HCT116 (cell line): ENCODE results near the gene RND2. TPM values are rescaled to one million over a fixed set of nuclear protein-coding genes. Genes with fewer than 3 reads are reported as not detected.

Experiments
- ATAC-seq: fragments of 200-7000 bp; cut with Tn5 transposase; 2 replicates; pipeline ENCODE4 v1.9.1; 2020; ENCODE audit warnings: mild to moderate bottlenecking, moderate library complexity
- BruUV-seq: library from RNA; stranded (reverse); fragments of 400-500 nt; replicated peaks from 2 replicates; lab custom pipeline; 2021; lab: Mats Ljungman, UMichigan
- CTCF ChIA-PET: fragments of 300-600 bp; sonication (Branson Sonifier 250); formaldehyde crosslinking; loops from one replicate; lab custom pipeline; 2021; ENCODE audit warnings: antibody characterized with exemption; lab: Charles Lee
- POLR2A ChIA-PET: fragments of 300-600, 350-600 bp; sonication (Branson Sonifier 250); formaldehyde crosslinking; loops from one replicate; lab custom pipeline; 2021; ENCODE audit warnings: antibody characterized with exemption; lab: Charles Lee
- RAD21 ChIA-PET, 2 experiments: fragments of 300-600 bp; sonication (Branson Sonifier 250); formaldehyde crosslinking; loops; one replicate each; lab custom pipeline; 2023; ENCODE audit warnings: low total read pairs in 2 of 2; ENCODE audit not compliant: uncharacterized antibody in 2 of 2, unreplicated experiment in 2 of 2, low non-redundant PET in 1 of 2; lab: Charles Lee
- DNase-seq: peaks from one replicate; pipeline ENCODE4 v3.0.0-alpha.2; 2010; ENCODE audit warnings: low read depth, low spot score
- H2AFZ ChIP-seq: fragments of 200-600 bp; shearing (Covaris generic), sonication (generic); 2 replicates; pipeline ENCODE4 v1.6.1; 2017; ENCODE audit warnings: low read depth, mixed run types, mixed read lengths, antibody characterized with exemption, low read length; ENCODE audit not compliant: poor library complexity, severe bottlenecking
- H3K27ac ChIP-seq: 2 replicates; pipeline ENCODE4 v1.5.1; 2012; ENCODE audit warnings: low read depth, low read length
- H3K27me3 ChIP-seq: fragments of 200-600 bp; sonication (generic); 2 replicates; pipeline ENCODE4 v1.6.1; 2016; ENCODE audit warnings: mixed run types, low read length, mixed read lengths; ENCODE audit not compliant: insufficient read depth
- H3K36me3 ChIP-seq, 2 experiments: fragments of 200-500 bp in 1 of 2; fragments of 200-600 bp in 1 of 2; sonication (Bioruptor generic) in 1 of 2; sonication (generic) in 1 of 2; 2 replicates each; pipeline versions ENCODE4 v1.5.1 to v1.6.1; 2014 to 2016; ENCODE audit warnings: low read length in 2 of 2, inconsistent platforms in 1 of 2, mixed read lengths in 1 of 2, mixed run types in 1 of 2; ENCODE audit not compliant: insufficient read depth in 2 of 2, control insufficient read depth in 1 of 2
- H3K4me1 ChIP-seq, 2 experiments: fragments of 200-600 bp in 1 of 2; sonication (generic) in 1 of 2; 2 replicates each; pipeline versions ENCODE4 v1.5.1 to v1.6.1; 2012 to 2017; ENCODE audit warnings: low read length in 2 of 2, inconsistent platforms in 1 of 2, mild to moderate bottlenecking in 1 of 2, mixed read lengths in 1 of 2, mixed run types in 1 of 2, moderate library complexity in 1 of 2; ENCODE audit not compliant: insufficient read depth in 2 of 2, control insufficient read depth in 1 of 2
- H3K4me2 ChIP-seq: fragments of 200-600 bp; sonication (generic); 2 replicates; pipeline ENCODE4 v1.6.1; 2017; ENCODE audit warnings: mixed run types, low read length, mixed read lengths
- H3K4me3 ChIP-seq, 2 experiments: fragments of 200-600 bp in 1 of 2; sonication (generic) in 1 of 2; replicated peaks in 1 of 2; 2 replicates each; pipeline ENCODE4 v1.5.1; 2011 to 2016; ENCODE audit warnings: low read length in 2 of 2, control low read depth in 1 of 2, low read depth in 1 of 2, mild to moderate bottlenecking in 1 of 2, mixed read lengths in 1 of 2, mixed run types in 1 of 2
- H3K79me2 ChIP-seq: fragments of 200-600 bp; sonication (generic); 2 replicates; pipeline ENCODE4 v1.6.1; 2017; ENCODE audit warnings: mild to moderate bottlenecking, mixed run types, low read length, moderate library complexity, mixed read lengths; ENCODE audit not compliant: insufficient read depth
- H3K9ac ChIP-seq: fragments of 200-600 bp; sonication (generic); 2 replicates; pipeline ENCODE4 v1.6.1; 2016; ENCODE audit warnings: low read length, mixed read lengths
- H3K9me2 ChIP-seq: fragments of 200-600 bp; sonication (generic), shearing (Covaris generic); 2 replicates; pipeline ENCODE4 v1.6.1; 2017; ENCODE audit warnings: mixed run types, mild to moderate bottlenecking, moderate library complexity; ENCODE audit not compliant: insufficient read depth
- H3K9me3 ChIP-seq, 2 experiments: fragments of 200-500 bp in 1 of 2; fragments of 200-600 bp in 1 of 2; sonication (Bioruptor generic) in 1 of 2; sonication (generic) in 1 of 2; 2 replicates each; pipeline ENCODE4 v1.6.1; 2014 to 2017; ENCODE audit warnings: low read length in 2 of 2, mixed read lengths in 2 of 2, inconsistent platforms in 1 of 2, low read depth in 1 of 2, mild to moderate bottlenecking in 1 of 2, mixed run types in 1 of 2, moderate library complexity in 1 of 2; ENCODE audit not compliant: control insufficient read depth in 1 of 2, insufficient read depth in 1 of 2
- H4K20me1 ChIP-seq: fragments of 200-600 bp; sonication (generic), shearing (Covaris generic); 2 replicates; pipeline ENCODE4 v1.6.1; 2017; ENCODE audit warnings: mixed run types, mild to moderate bottlenecking, moderate library complexity; ENCODE audit not compliant: insufficient read depth
- CBX3 ChIP-seq: IDR thresholded peaks from 2 replicates; pipeline ENCODE4 v1.6.1; 2012; ENCODE audit warnings: low read depth
- CEBPB ChIP-seq: IDR thresholded peaks from 2 replicates; pipeline ENCODE4 v1.6.1; 2012; ENCODE audit warnings: low read depth
- CTCF ChIP-seq, 3 experiments: fragments of 200-600 bp in 1 of 3; sonication (generic) in 1 of 3; IDR thresholded peaks in 2 of 3; conservative IDR thresholded peaks in 1 of 3; 2 replicates each; pipeline ENCODE4 v1.5.1; 2012 to 2017; ENCODE audit warnings: low read depth in 2 of 3, low read length in 2 of 3, antibody characterized with exemption in 1 of 3, borderline replicate concordance in 1 of 3, control low read depth in 1 of 3, mild to moderate bottlenecking in 1 of 3, mixed read lengths in 1 of 3, mixed run types in 1 of 3, moderate library complexity in 1 of 3; ENCODE audit not compliant: insufficient read depth in 1 of 3
- EGR1 ChIP-seq: IDR thresholded peaks from 2 replicates; pipeline ENCODE4 v1.6.1; 2012; ENCODE audit warnings: low read depth
- ELF1 ChIP-seq: IDR thresholded peaks from 2 replicates; pipeline ENCODE4 v1.6.1; 2012; ENCODE audit warnings: low read depth, borderline replicate concordance
- EZH2 ChIP-seq: fragments of 200-600 bp; sonication (generic); IDR thresholded peaks from 2 replicates; pipeline ENCODE4 v1.6.1; 2017; ENCODE audit warnings: antibody characterized with exemption, mixed run types
- FOSL1 ChIP-seq: IDR thresholded peaks from 2 replicates; pipeline ENCODE4 v1.6.1; 2012; ENCODE audit warnings: low read depth
- JUND ChIP-seq: IDR thresholded peaks from 2 replicates; pipeline ENCODE4 v1.6.1; 2012
- MAX ChIP-seq: IDR thresholded peaks from 2 replicates; pipeline ENCODE4 v1.6.1; 2012
- POLR2A ChIP-seq: IDR thresholded peaks from 2 replicates; pipeline ENCODE4 v1.7.0; 2011; ENCODE audit warnings: borderline replicate concordance; ENCODE audit not compliant: insufficient read depth, insufficient read length; ENCODE audit errors: extremely low read depth
- POLR2AphosphoS5 ChIP-seq: IDR thresholded peaks from 2 replicates; pipeline ENCODE4 v1.6.1; 2011; ENCODE audit warnings: mild to moderate bottlenecking, low read depth, low read length, moderate library complexity
- RAD21 ChIP-seq: IDR thresholded peaks from 2 replicates; pipeline ENCODE4 v1.6.1; 2012; ENCODE audit warnings: low read depth, mild to moderate bottlenecking
- REST ChIP-seq: IDR thresholded peaks from 2 replicates; pipeline ENCODE4 v1.6.1; 2012; ENCODE audit warnings: low read depth
- SIN3A ChIP-seq: IDR thresholded peaks from 2 replicates; pipeline ENCODE4 v1.6.1; 2012; ENCODE audit warnings: low read depth
- SP1 ChIP-seq: IDR thresholded peaks from 2 replicates; pipeline ENCODE4 v1.6.1; 2012; ENCODE audit warnings: low read depth
- SRF ChIP-seq: IDR thresholded peaks from 2 replicates; pipeline ENCODE4 v1.6.1; 2012; ENCODE audit warnings: low read depth
- YY1 ChIP-seq: IDR thresholded peaks from 2 replicates; pipeline ENCODE4 v1.6.1; 2011; ENCODE audit warnings: low read length, low read depth, moderate library complexity, mild to moderate bottlenecking; ENCODE audit not compliant: insufficient replicate concordance; ENCODE audit errors: extremely low read depth
- ZBTB33 ChIP-seq: IDR thresholded peaks from 2 replicates; pipeline ENCODE4 v1.6.1; 2011; ENCODE audit warnings: mild to moderate bottlenecking, low read length, moderate library complexity; ENCODE audit not compliant: insufficient replicate concordance; ENCODE audit errors: extremely low read depth
- ZFX ChIP-seq: fragments of 450-650 bp; IDR thresholded peaks from 2 replicates; pipeline ENCODE4 v1.6.1; 2017
- intact Hi-C: fragments of 100-400 bp; cut with micrococcal nuclease; formaldehyde crosslinking; loops from 2 replicates; pipeline ENCODE4 v1.10.0; 2022
- total RNA-seq: library from RNA; stranded (reverse); gene quantifications from one replicate; pipeline ENCODE4 v1.2.1, GENCODE V29; 2021; ENCODE audit not compliant: unreplicated experiment

RND2 gene
- total RNA-seq, 1 experiment from 2014 or later, result 0.66 TPM

GRCh38 chr17:43070257-43070656 lies 45.2 kb downstream of the RND2 start:
- intact Hi-C loops, result no loop called here
- RAD21 ChIA-PET, result no interaction called here
- H3K27ac ChIP-seq, result no peak overlapping the region
- no peaks in the 10 kb centered on the region for H3K27me3 ChIP-seq
- H3K9me3 ChIP-seq, result no peaks in the 10 kb centered on the region
- BruUV-seq, result no TSS peak
- no peak overlapping the region for H3K4me2 ChIP-seq
- H3K4me3 ChIP-seq, result no peak overlapping the region
- POLR2A ChIA-PET, result no interaction called here
- TF ChIP-seq CEBPB (no peak), MAX (no peak), REST (no peak), FOSL1 (no peak), POLR2A (no peak), SRF (no peak), ELF1 (no peak), ZFX (no peak), POLR2AphosphoS5 (no peak), ZBTB33 (no peak), EGR1 (no peak), CBX3 (no peak), SP1 (no peak), YY1 (no peak), CTCF (IDR thresholded peaks at IDR 0.05 in 2 of 3, conservative IDR thresholded peaks at IDR 0.05 in 1 of 3; ENCODE audit: borderline replicate concordance in 1 of 3, insufficient read depth in 1 of 3, low read depth in 2 of 3, low read length in 2 of 3) (no peak), JUND (no peak), RAD21 (no peak), SIN3A (no peak), EZH2 (no peak)
- H3K36me3 ChIP-seq, result peaks cover 8 to 20% of the 10 kb centered on the region in 2 experiments; a peak in 3 of 4 replicates
- no peaks in the 10 kb centered on the region for H4K20me1 ChIP-seq
- H3K9me2 ChIP-seq, result no peaks in the 10 kb centered on the region
- no peak for ATAC-seq
- H3K9ac ChIP-seq, result no peak overlapping the region
- CTCF ChIA-PET, result no interaction called here
- H2AFZ ChIP-seq, result no peak overlapping the region
- H3K79me2 ChIP-seq, result no peaks in the 10 kb centered on the region
- no peaks in the 10 kb centered on the region for H3K4me1 ChIP-seq
- no peak for DNase-seq
